Endodermal cell (in vitro differentiated cells): ENCODE data around the gene LIPH. TPM values are rescaled to one million over a fixed set of nuclear protein-coding genes. Genes with fewer than 3 reads are reported as not detected.
A peak's percentile ranks its signal among the peaks of the same experiment; 100 is the strongest.
"Not testable (repeated sequence)": the region's sequence is repeated elsewhere in the genome, so short reads cannot be mapped to it uniquely, and the experiment has no call there.

Experiments
- DNase-seq: peaks from one replicate; pipeline ENCODE4 v3.0.0-alpha.2; 2017
- H3K27ac ChIP-seq: 2 replicates; pipeline ENCODE4 v1.5.1; 2013; ENCODE audit warnings: mild to moderate bottlenecking, low read depth, low read length, moderate library complexity
- H3K27me3 ChIP-seq: 2 replicates; pipeline ENCODE4 v1.6.1; 2013; ENCODE audit warnings: mild to moderate bottlenecking, low read length, moderate library complexity; ENCODE audit not compliant: insufficient read depth, control insufficient read depth, poor library complexity, severe bottlenecking
- H3K36me3 ChIP-seq: 2 replicates; pipeline ENCODE4 v1.7.0; 2013; ENCODE audit warnings: mild to moderate bottlenecking, low read length, moderate library complexity; ENCODE audit not compliant: control insufficient read depth, insufficient read depth
- H3K4me1 ChIP-seq: one replicate; pipeline ENCODE4 v1.7.0; 2013; ENCODE audit warnings: low read length; ENCODE audit not compliant: control insufficient read depth, insufficient read depth
- H3K4me3 ChIP-seq: 2 replicates; pipeline ENCODE4 v1.5.1; 2013; ENCODE audit warnings: mild to moderate bottlenecking, low read length, moderate library complexity
- H3K9ac ChIP-seq: 2 replicates; pipeline ENCODE4 v1.6.1; 2013; ENCODE audit warnings: mild to moderate bottlenecking, low read length, moderate library complexity; ENCODE audit not compliant: poor library complexity, severe bottlenecking; ENCODE audit errors: extremely low read depth
- H3K9me3 ChIP-seq: 2 replicates; pipeline ENCODE4 v1.6.1; 2013; ENCODE audit warnings: mild to moderate bottlenecking, low read length, moderate library complexity; ENCODE audit not compliant: control insufficient read depth
- H3K27ac Mint-ChIP-seq: 2 replicates; pipeline ENCODE4 v1.8.0; 2020; ENCODE audit warnings: mixed read lengths
- H3K27me3 Mint-ChIP-seq: 2 replicates; pipeline ENCODE4 v1.8.0; 2021; ENCODE audit warnings: mild to moderate bottlenecking, mixed read lengths; ENCODE audit not compliant: insufficient read depth
- H3K36me3 Mint-ChIP-seq: 2 replicates; pipeline ENCODE4 v1.8.0; 2020; ENCODE audit warnings: low read depth, mixed read lengths
- H3K4me1 Mint-ChIP-seq: 2 replicates; pipeline ENCODE4 v1.8.0; 2020; ENCODE audit warnings: mixed read lengths
- H3K4me3 Mint-ChIP-seq: 2 replicates; pipeline ENCODE4 v1.8.0; 2020; ENCODE audit warnings: mild to moderate bottlenecking, moderate library complexity, mixed read lengths
- H3K9me3 Mint-ChIP-seq: 2 replicates; pipeline ENCODE4 v1.8.0; 2020; ENCODE audit warnings: mild to moderate bottlenecking, mixed read lengths
- WGBS, 2 experiments: methylation state at CpG; one replicate each; pipeline versions ENCODE4 v1.1.5 to v1.1.7; 2013; ENCODE audit warnings: missing lambda C conversion rate in 2 of 2, mixed read lengths in 1 of 2; ENCODE audit not compliant: insufficient coverage in 1 of 2, insufficient read length in 1 of 2; 5-methylcytosine and 5-hydroxymethylcytosine counted together
- total RNA-seq, 2 donors: library from RNA; stranded (reverse); fragmentation: NEBNext Ultra II Directional in 1 of 2; extraction: Animal tissue kit (Norgen Biotek cat#: 25700) in 1 of 2; gene quantifications; 2 replicates in 1 of 2; 3 replicates in 1 of 2; pipeline ENCODE4 v1.2.1, GENCODE V29; 2021
- TF ChIP-seq, protein P1 (sequence below): fragments of 200-600 bp; sonication (generic); conservative IDR thresholded peaks from 2 replicates; pipeline ENCODE4 v1.5.0; 2021; ENCODE audit warnings: antibody characterized with exemption, mild to moderate bottlenecking

Gene LIPH
- total RNA-seq, 2 donors from 2014 or later = 0.81 to 2.3 TPM

- H3K4me3 Mint-ChIP-seq = no peak overlapping the region
- Histone ChIP-seq H3K9ac (no peak overlapping the region), H3K4me3 (no peak overlapping the region), H3K9me3 (no peaks in the 10 kb centered on the region), H3K27ac (no peak overlapping the region), H3K27me3 (no peaks in the 10 kb centered on the region), H3K36me3 (no peaks in the 10 kb centered on the region), H3K4me1 (no peaks in the 10 kb centered on the region)
- no peak for DNase-seq
- WGBS, 2 experiments = 87 to 93% methylated on average over 8 to 15 of the region's 15 CpGs
- H3K36me3 Mint-ChIP-seq = peaks cover 8% of the 10 kb centered on the region
- H3K27me3 Mint-ChIP-seq = no peaks in the 10 kb centered on the region
- no peak overlapping the region for H3K27ac Mint-ChIP-seq
- TF ChIP-seq, protein P1, sequence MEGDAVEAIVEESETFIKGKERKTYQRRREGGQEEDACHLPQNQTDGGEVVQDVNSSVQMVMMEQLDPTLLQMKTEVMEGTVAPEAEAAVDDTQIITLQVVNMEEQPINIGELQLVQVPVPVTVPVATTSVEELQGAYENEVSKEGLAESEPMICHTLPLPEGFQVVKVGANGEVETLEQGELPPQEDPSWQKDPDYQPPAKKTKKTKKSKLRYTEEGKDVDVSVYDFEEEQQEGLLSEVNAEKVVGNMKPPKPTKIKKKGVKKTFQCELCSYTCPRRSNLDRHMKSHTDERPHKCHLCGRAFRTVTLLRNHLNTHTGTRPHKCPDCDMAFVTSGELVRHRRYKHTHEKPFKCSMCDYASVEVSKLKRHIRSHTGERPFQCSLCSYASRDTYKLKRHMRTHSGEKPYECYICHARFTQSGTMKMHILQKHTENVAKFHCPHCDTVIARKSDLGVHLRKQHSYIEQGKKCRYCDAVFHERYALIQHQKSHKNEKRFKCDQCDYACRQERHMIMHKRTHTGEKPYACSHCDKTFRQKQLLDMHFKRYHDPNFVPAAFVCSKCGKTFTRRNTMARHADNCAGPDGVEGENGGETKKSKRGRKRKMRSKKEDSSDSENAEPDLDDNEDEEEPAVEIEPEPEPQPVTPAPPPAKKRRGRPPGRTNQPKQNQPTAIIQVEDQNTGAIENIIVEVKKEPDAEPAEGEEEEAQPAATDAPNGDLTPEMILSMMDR = no peak
- no peaks in the 10 kb centered on the region for H3K9me3 Mint-ChIP-seq
- H3K4me1 Mint-ChIP-seq = peaks cover 6% of the 10 kb centered on the region
These were observed 79.0 kb downstream of the LIPH start for GRCh38 chr3:185473290-185473815.

DNA sequence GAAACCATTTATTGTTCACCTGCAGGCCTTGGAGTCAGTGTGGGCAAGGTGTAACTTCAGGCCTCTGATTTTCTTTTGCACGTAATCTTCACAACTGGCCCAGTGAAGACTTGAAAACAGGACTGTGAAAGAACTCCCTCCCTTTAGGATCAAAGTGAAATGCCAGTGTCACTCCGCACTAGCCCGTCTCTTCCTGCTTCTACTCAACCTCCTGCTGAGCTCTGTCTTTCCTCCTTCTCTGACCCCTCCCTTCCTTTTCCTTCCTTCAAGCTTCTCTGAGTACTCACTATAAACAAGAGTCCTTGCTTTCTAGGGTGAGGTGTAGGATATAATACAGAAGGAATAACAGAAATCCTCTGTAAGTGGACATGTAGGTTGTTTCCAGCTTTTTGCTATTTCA lies 82.1 kb downstream of the LIPH start:
- H3K36me3 Mint-ChIP-seq = peaks cover 19% of the 10 kb centered on the region
- H3K4me1 Mint-ChIP-seq = peaks cover 6% of the 10 kb centered on the region
- TF ChIP-seq, protein P1 = no peak
- Histone ChIP-seq H3K27ac (no peak overlapping the region), H3K36me3 (peaks cover 8% of the 10 kb centered on the region), H3K27me3 (no peaks in the 10 kb centered on the region), H3K9me3 (no peaks in the 10 kb centered on the region), H3K9ac (no peak overlapping the region), H3K4me1 (no peaks in the 10 kb centered on the region), H3K4me3 (no peak overlapping the region)
- H3K9me3 Mint-ChIP-seq = no peaks in the 10 kb centered on the region
- no peaks in the 10 kb centered on the region for H3K27me3 Mint-ChIP-seq
- no peak overlapping the region for H3K4me3 Mint-ChIP-seq
- no peak overlapping the region for H3K27ac Mint-ChIP-seq
- 57 to 68% methylated on average over 1 to 3 of the region's 3 CpGs for WGBS, 2 experiments
- DNase-seq = peak; percentile 64

- H3K36me3 ChIP-seq = peaks cover 8% of the 10 kb centered on the region
- Mint-ChIP-seq H3K27ac (no peak overlapping the region), H3K4me3 (no peak overlapping the region), H3K36me3 (peaks cover 19% of the 10 kb centered on the region), H3K4me1 (peaks cover 6% of the 10 kb centered on the region), H3K9me3 (no peaks in the 10 kb centered on the region), H3K27me3 (no peaks in the 10 kb centered on the region)
- H3K4me1 ChIP-seq = no peaks in the 10 kb centered on the region
- H3K9ac ChIP-seq = no peak overlapping the region
- no peak overlapping the region for H3K27ac ChIP-seq
- DNase-seq = no peak
- 88 to 100% methylated on average over 1 to 3 of the region's 3 CpGs for WGBS, 2 experiments
- H3K9me3 ChIP-seq = no peaks in the 10 kb centered on the region
- no peaks in the 10 kb centered on the region for H3K27me3 ChIP-seq
- H3K4me3 ChIP-seq = no peak overlapping the region
- TF ChIP-seq, protein P1 = no peak
These were observed 82.8 kb downstream of the LIPH start for GRCh38 chr3:185469542-185469941.

- H3K9me3 Mint-ChIP-seq, H3K27ac Mint-ChIP-seq, H3K27me3 ChIP-seq, DNase-seq, H3K9ac ChIP-seq, H3K4me3 ChIP-seq, H3K36me3 ChIP-seq, H3K4me1 Mint-ChIP-seq, H3K27me3 Mint-ChIP-seq, H3K4me3 Mint-ChIP-seq, H3K9me3 ChIP-seq, H3K4me1 ChIP-seq, H3K27ac ChIP-seq: not testable (repeated sequence)
- 90 to 93% methylated on average over 3 to 5 of the region's 5 CpGs for WGBS, 2 experiments
- peaks cover 11% of the 10 kb centered on the region for H3K36me3 Mint-ChIP-seq
These were observed 86.3 kb downstream of the LIPH start for GRCh38 chr3:185466123-185466522.
